HFFc6 (cell line): Measurements from ENCODE around the gene CENPP. TPM values are rescaled to one million over a fixed set of nuclear protein-coding genes. Genes with fewer than 3 reads are reported as not detected.
"Not testable (repeated sequence)": the region's sequence is repeated elsewhere in the genome, so short reads cannot be mapped to it uniquely, and the experiment has no call there.

Source experiments
- DNase-seq: peaks from one replicate; pipeline ENCODE4 v3.0.0-alpha.2; 2018
- H3K27ac Mint-ChIP-seq: 2 replicates; pipeline ENCODE4 v1.8.0; 2020; ENCODE audit warnings: mild to moderate bottlenecking, mixed read lengths
- H3K27me3 Mint-ChIP-seq: 2 replicates; pipeline ENCODE4 v1.8.0; 2021; ENCODE audit warnings: mild to moderate bottlenecking, moderate library complexity, mixed read lengths; ENCODE audit not compliant: insufficient read depth
- H3K36me3 Mint-ChIP-seq: 2 replicates; pipeline ENCODE4 v1.8.0; 2021; ENCODE audit warnings: low read depth, mixed read lengths
- H3K4me1 Mint-ChIP-seq: 2 replicates; pipeline ENCODE4 v1.8.0; 2020; ENCODE audit warnings: low read depth, mixed read lengths
- H3K4me3 Mint-ChIP-seq: 2 replicates; pipeline ENCODE4 v1.8.0; 2020; ENCODE audit warnings: mild to moderate bottlenecking, moderate library complexity, mixed read lengths
- H3K9me3 Mint-ChIP-seq: 2 replicates; pipeline ENCODE4 v1.8.0; 2020; ENCODE audit warnings: mild to moderate bottlenecking, mixed read lengths
- CTCF ChIP-seq: fragments of 200-600 bp; sonication (generic); IDR thresholded peaks from 2 replicates; pipeline ENCODE4 v1.5.0; 2021; ENCODE audit warnings: antibody characterized with exemption, mild to moderate bottlenecking
- total RNA-seq, 6 experiments: library from RNA; stranded (reverse); fragmentation: NEBNext Ultra II Directional; extraction: Animal tissue kit (Norgen Biotek cat#: 25700); gene quantifications; 2 replicates in 1 of 6; 3 replicates in 5 of 6; pipeline ENCODE4 v1.2.3, GENCODE V29; 2021

CENPP gene
- total RNA-seq, 6 experiments from 2014 or later, result 3.0 to 7.0 (median 6.0) TPM

- no peak for TF ChIP-seq CTCF
- H3K27ac Mint-ChIP-seq, result no peak overlapping the region
- no peak overlapping the region for H3K4me3 Mint-ChIP-seq
- no peak for DNase-seq
- no peaks in the 10 kb centered on the region; the same call in 1 of the 2 replicates for H3K27me3 Mint-ChIP-seq
- H3K36me3 Mint-ChIP-seq, result 0 out of 2 replicates have a peak, but pooled peaks cover 5% of the 10 kb centered on the region
- H3K9me3 Mint-ChIP-seq, result no peaks in the 10 kb centered on the region; the same call in 1 of the 2 replicates
- H3K4me1 Mint-ChIP-seq, result no peaks in the 10 kb centered on the region
These were observed 250.4 kb downstream of the CENPP start for GRCh38 chr9:92576175-92576574.

GRCh38 chr9:92589923-92590322 lies 264.2 kb downstream of the CENPP start:
- Mint-ChIP-seq H3K4me1 (peaks cover 5% of the 10 kb centered on the region; the same call in 1 of the 2 replicates), H3K9me3 (peaks cover 11% of the 10 kb centered on the region), H3K27me3 (no peaks in the 10 kb centered on the region), H3K27ac (no peak overlapping the region), H3K36me3 (peaks cover 13% of the 10 kb centered on the region), H3K4me3 (no peak overlapping the region)
- TF ChIP-seq CTCF, result no peak
- DNase-seq, result no peak

GRCh38 chr9:92590377-92590776 lies 264.6 kb downstream of the CENPP start:
- H3K4me1 Mint-ChIP-seq, result peaks cover 5% of the 10 kb centered on the region; the same call in 1 of the 2 replicates
- no peaks in the 10 kb centered on the region for H3K27me3 Mint-ChIP-seq
- no peak for TF ChIP-seq CTCF
- H3K36me3 Mint-ChIP-seq, result peaks cover 13% of the 10 kb centered on the region
- DNase-seq, result no peak
- no peak overlapping the region for H3K4me3 Mint-ChIP-seq
- no peak overlapping the region for H3K27ac Mint-ChIP-seq
- peaks cover 11% of the 10 kb centered on the region for H3K9me3 Mint-ChIP-seq

- no peak overlapping the region for H3K4me3 Mint-ChIP-seq
- no peak for DNase-seq
- no peaks in the 10 kb centered on the region for H3K9me3 Mint-ChIP-seq
- no peaks in the 10 kb centered on the region for H3K27me3 Mint-ChIP-seq
- H3K27ac Mint-ChIP-seq, result no peak overlapping the region
- no peak for TF ChIP-seq CTCF
- H3K4me1 Mint-ChIP-seq, result peaks cover 5% of the 10 kb centered on the region
- H3K36me3 Mint-ChIP-seq, result no peaks in the 10 kb centered on the region
These were observed 266.8 kb downstream of the CENPP start for GRCh38 chr9:92592537-92592936.

- H3K4me3 Mint-ChIP-seq, result no peak overlapping the region
- no peak for TF ChIP-seq CTCF
- H3K9me3 Mint-ChIP-seq, result no peaks in the 10 kb centered on the region
- H3K27me3 Mint-ChIP-seq, result no peaks in the 10 kb centered on the region
- no peak overlapping the region for H3K27ac Mint-ChIP-seq
- peaks cover 12% of the 10 kb centered on the region for H3K4me1 Mint-ChIP-seq
- no peak for DNase-seq
- no peaks in the 10 kb centered on the region for H3K36me3 Mint-ChIP-seq
These were observed 267.5 kb downstream of the CENPP start for GRCh38 chr9:92592946-92593861.

GRCh38 chr9:92595075-92595474 lies 269.3 kb downstream of the CENPP start:
- not testable (repeated sequence) for H3K36me3 Mint-ChIP-seq, H3K9me3 Mint-ChIP-seq, DNase-seq, H3K4me3 Mint-ChIP-seq, H3K27me3 Mint-ChIP-seq, H3K27ac Mint-ChIP-seq
- H3K4me1 Mint-ChIP-seq, result peaks cover 18% of the 10 kb centered on the region
